ENCODE results near the gene FAF1.

Gene FAF1

DNA sequence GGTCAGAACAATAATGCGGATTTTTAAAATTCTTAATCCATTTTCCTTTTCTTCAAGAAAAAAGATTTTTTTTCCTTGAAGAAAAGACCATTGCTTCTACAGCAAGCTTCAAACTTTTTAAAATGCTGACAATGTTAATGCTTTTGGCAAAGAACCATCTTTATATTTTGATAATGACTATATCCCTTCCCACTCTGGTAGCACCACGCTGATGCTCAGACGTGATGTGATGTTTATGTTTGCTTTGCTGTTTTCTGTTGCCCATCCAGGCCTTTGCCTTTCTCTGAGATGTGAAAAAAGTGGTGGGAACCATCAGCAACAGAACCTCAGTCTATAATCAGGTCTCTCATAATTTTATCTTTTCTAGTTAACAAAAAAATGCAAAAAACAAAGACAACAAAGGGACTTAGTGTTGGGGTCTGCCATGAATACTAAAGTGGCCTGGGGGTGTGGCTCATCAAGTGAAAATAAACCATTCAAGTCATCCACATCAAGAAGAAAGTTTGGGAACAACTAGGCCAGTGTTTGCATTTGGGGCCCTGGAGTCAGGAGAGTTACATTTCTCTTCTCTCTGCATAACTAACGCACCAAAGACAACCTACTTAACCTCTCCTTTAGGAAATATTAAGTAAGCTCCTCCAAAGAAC lies 292.2 kb downstream of the FAF1 start:
- Mint-ChIP-seq H3K4me3 (no peak overlapping the region), H3K27me3 (no peaks in the 10 kb centered on the region), H3K36me3 (no peaks in the 10 kb centered on the region), H3K4me1 (no peaks in the 10 kb centered on the region), H3K9me3 (no peaks in the 10 kb centered on the region), H3K27ac (no peak overlapping the region)
- ATAC-seq = no peak

GRCh38 chr1:50667272-50667671 lies 292.8 kb downstream of the FAF1 start:
- Mint-ChIP-seq H3K4me1 (no peaks in the 10 kb centered on the region), H3K27me3 (no peaks in the 10 kb centered on the region), H3K27ac (no peak overlapping the region), H3K36me3 (no peaks in the 10 kb centered on the region), H3K4me3 (no peak overlapping the region), H3K9me3 (no peaks in the 10 kb centered on the region)
- ATAC-seq = no peak

DNA sequence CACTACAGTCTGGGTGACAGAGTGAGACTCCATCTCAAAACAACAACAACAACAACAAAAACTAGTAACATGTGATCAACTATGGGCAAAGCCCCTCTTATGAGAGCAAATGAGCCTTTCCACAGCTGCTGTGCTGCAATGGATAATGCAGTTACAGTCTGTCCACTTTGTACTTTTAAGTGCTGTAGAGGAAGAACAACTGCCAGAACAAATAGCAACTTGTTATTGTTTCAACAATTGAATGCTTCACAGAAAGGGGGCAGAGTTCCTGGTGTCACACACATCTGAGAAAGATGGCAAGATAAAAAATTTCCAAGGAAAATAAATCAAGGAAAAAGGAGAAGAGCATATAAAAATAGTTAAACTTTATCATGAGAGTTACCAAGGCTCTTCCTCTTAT lies 293.2 kb downstream of the FAF1 start:
- Mint-ChIP-seq H3K27ac (no peak overlapping the region), H3K9me3 (no peaks in the 10 kb centered on the region), H3K27me3 (no peaks in the 10 kb centered on the region), H3K4me3 (no peak overlapping the region), H3K36me3 (no peaks in the 10 kb centered on the region), H3K4me1 (no peaks in the 10 kb centered on the region)
- ATAC-seq = no peak

- no peak for ATAC-seq
- Mint-ChIP-seq H3K27me3 (no peaks in the 10 kb centered on the region), H3K9me3 (no peaks in the 10 kb centered on the region), H3K36me3 (no peaks in the 10 kb centered on the region), H3K27ac (no peak overlapping the region), H3K4me3 (no peak overlapping the region), H3K4me1 (no peaks in the 10 kb centered on the region)
These were observed 294.7 kb downstream of the FAF1 start for GRCh38 chr1:50665413-50665812.

GRCh38 chr1:50661626-50662025 lies 298.4 kb downstream of the FAF1 start:
- Mint-ChIP-seq H3K36me3 (no peaks in the 10 kb centered on the region), H3K4me1 (peaks cover 7% of the 10 kb centered on the region), H3K9me3 (no peaks in the 10 kb centered on the region), H3K27ac (no peak overlapping the region), H3K27me3 (no peaks in the 10 kb centered on the region), H3K4me3 (no peak overlapping the region)
- no peak for ATAC-seq

DNA sequence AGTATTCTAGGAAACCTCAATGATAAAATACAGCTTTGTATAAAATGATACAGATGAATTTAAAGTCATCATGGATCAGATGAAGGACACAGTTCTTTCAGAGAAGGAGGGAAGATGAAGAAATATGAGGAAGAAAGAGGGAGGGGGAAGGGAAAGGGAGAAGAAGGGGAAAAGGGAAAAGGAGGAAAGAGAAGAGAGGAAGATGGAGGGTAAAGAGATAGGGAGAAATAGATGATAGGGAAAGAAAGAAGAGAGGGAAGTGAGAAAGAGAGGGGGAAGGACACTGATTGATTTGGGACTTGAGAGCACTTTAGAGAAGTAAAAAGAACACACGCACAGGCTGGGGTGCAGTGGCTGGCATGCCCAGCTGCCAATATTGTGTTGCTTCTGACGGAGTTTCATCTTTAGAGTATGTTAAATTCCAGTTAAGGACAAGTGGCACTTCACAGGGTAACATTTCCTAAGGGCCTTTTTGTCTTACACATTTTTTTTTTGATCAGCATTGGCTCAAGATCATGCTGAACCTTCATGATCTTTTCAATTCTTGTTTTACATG lies 300.9 kb downstream of the FAF1 start:
- Mint-ChIP-seq H3K4me3 (no peak overlapping the region), H3K9me3 (no peaks in the 10 kb centered on the region), H3K36me3 (no peaks in the 10 kb centered on the region), H3K4me1 (peaks cover 7% of the 10 kb centered on the region), H3K27me3 (no peaks in the 10 kb centered on the region), H3K27ac (no peak overlapping the region)
- no peak for ATAC-seq

DNA sequence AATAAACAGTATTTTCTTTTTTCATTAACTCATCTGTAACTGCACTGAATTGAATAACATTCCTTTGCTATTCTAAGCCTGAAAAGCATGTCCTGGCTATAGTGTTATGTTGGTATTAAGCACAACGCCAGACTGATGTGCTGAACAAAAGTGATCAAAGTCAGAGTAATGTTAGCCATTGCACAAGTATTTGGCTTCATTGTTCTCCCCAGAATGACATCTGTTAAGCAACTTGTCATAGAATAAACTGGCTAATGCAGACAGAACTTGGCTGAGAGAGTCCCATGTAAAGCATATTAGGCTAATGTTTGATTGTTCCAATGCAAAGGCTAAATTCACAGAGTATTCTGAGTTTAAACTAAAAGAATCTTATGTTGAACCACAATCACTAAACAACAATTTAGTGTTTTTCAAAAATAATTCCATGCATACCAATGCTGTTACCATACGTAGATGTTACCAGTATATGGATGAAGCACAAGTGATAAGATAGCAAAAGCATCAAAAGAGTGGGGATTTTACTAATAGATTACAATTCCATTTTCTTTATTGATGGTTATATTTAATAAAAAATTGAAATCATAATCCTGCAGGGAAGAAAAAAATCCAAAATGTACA lies 301.5 kb downstream of the FAF1 start:
- H3K9me3 Mint-ChIP-seq = no peaks in the 10 kb centered on the region
- no peak overlapping the region for H3K4me3 Mint-ChIP-seq
- no peaks in the 10 kb centered on the region for H3K27me3 Mint-ChIP-seq
- H3K36me3 Mint-ChIP-seq = no peaks in the 10 kb centered on the region
- ATAC-seq = no peak
- peaks cover 7% of the 10 kb centered on the region for H3K4me1 Mint-ChIP-seq
- no peak overlapping the region for H3K27ac Mint-ChIP-seq

- no peak for ATAC-seq
- no peak overlapping the region for H3K4me3 Mint-ChIP-seq
- H3K9me3 Mint-ChIP-seq = no peaks in the 10 kb centered on the region
- no peak overlapping the region for H3K27ac Mint-ChIP-seq
- no peaks in the 10 kb centered on the region for H3K36me3 Mint-ChIP-seq
- peaks cover 7% of the 10 kb centered on the region for H3K4me1 Mint-ChIP-seq
- H3K27me3 Mint-ChIP-seq = no peaks in the 10 kb centered on the region
These were observed 303.1 kb downstream of the FAF1 start for GRCh38 chr1:50656931-50657330.

- Mint-ChIP-seq H3K36me3 (peaks cover 16% of the 10 kb centered on the region), H3K4me3 (no peak overlapping the region), H3K27me3 (no peaks in the 10 kb centered on the region), H3K4me1 (no peaks in the 10 kb centered on the region), H3K9me3 (no peaks in the 10 kb centered on the region), H3K27ac (no peak overlapping the region)
- no peak for ATAC-seq
These were observed 308.4 kb downstream of the FAF1 start for GRCh38 chr1:50651476-50652263.

GRCh38 chr1:50646526-50646925 lies 313.5 kb downstream of the FAF1 start:
- H3K36me3 Mint-ChIP-seq = peaks cover 47% of the 10 kb centered on the region
- ATAC-seq = no peak
- H3K27ac Mint-ChIP-seq = no peak overlapping the region
- H3K27me3 Mint-ChIP-seq = no peaks in the 10 kb centered on the region
- no peaks in the 10 kb centered on the region for H3K4me1 Mint-ChIP-seq
- no peaks in the 10 kb centered on the region for H3K9me3 Mint-ChIP-seq
- H3K4me3 Mint-ChIP-seq = no peak overlapping the region

- H3K4me1 Mint-ChIP-seq = no peaks in the 10 kb centered on the region
These were observed 314.9 kb downstream of the FAF1 start for GRCh38 chr1:50645139-50645538.

DNA sequence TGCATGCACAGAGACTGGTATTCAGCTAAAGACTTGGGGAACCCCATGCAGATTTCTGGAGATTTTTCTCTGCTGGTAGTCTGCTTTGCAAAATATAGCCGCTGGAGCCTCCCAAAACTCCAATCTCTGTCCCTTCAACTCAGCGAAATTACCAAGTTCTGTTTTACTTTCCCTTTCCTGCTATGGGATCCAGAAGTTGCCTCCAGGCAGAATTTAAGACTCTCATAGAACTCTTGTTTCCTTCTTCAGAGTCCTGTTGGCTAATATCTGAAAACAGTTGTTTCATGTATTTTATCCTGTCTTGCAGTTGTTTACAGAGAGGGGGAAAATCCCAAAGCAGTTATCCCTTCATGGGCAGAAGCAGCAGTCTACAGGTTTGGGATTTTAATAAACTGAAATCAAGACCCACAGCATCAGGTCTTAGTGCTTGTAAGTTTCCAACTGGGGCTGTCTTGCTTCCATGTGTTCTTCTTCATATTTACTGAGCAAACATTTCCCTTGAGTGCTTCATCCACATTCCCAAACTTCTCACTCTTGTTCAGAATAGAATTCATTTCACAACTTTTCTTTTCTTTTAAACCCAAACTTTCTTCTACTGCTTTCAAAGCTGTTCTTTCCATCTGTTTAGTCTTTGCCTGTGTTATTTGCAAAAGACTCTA lies 315.5 kb downstream of the FAF1 start:
- no peaks in the 10 kb centered on the region for H3K9me3 Mint-ChIP-seq
- no peaks in the 10 kb centered on the region for H3K27me3 Mint-ChIP-seq
- no peaks in the 10 kb centered on the region for H3K4me1 Mint-ChIP-seq
- H3K4me3 Mint-ChIP-seq = no peak overlapping the region
- peaks cover 43% of the 10 kb centered on the region for H3K36me3 Mint-ChIP-seq
- no peak overlapping the region for H3K27ac Mint-ChIP-seq
- ATAC-seq = no peak

More at GRCh38 chr1:50645139-50645538, 314.9 kb downstream of the FAF1 start:
- Mint-ChIP-seq H3K9me3 (no peaks in the 10 kb centered on the region), H3K4me3 (no peak overlapping the region), H3K36me3 (peaks cover 47% of the 10 kb centered on the region), H3K27me3 (no peaks in the 10 kb centered on the region), H3K27ac (no peak overlapping the region)
- no peak for ATAC-seq

- Mint-ChIP-seq H3K27me3 (no peaks in the 10 kb centered on the region), H3K27ac (no peak overlapping the region), H3K36me3 (peaks cover 16% of the 10 kb centered on the region), H3K9me3 (no peaks in the 10 kb centered on the region), H3K4me3 (no peak overlapping the region), H3K4me1 (no peaks in the 10 kb centered on the region)
- ATAC-seq = no peak
These were observed 322.6 kb downstream of the FAF1 start for GRCh38 chr1:50637460-50637859.

DNA sequence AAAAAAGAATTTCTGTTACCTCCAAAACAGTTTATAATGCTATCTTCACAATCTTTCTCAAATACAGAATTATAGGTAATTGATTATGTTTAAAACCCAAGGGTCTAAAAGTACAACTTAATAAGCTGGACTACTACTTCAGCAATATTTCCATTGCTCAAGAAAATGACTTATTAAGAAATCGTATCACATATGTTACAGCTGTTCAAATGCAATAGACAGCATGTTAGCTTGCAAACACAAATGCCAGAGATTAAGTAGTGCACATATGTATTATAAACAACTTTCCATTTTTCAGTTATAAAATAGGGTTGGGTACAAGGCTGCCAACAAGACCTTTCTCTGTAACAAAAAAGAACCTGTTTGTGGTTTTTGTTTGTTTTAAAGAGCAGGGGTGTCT lies 325.8 kb downstream of the FAF1 start:
- H3K9me3 Mint-ChIP-seq = no peaks in the 10 kb centered on the region
- no peaks in the 10 kb centered on the region for H3K4me1 Mint-ChIP-seq
- H3K4me3 Mint-ChIP-seq = no peak overlapping the region
- peaks cover 12% of the 10 kb centered on the region for H3K36me3 Mint-ChIP-seq
- H3K27ac Mint-ChIP-seq = no peak overlapping the region
- no peak for ATAC-seq
- H3K27me3 Mint-ChIP-seq = no peaks in the 10 kb centered on the region

GRCh38 chr1:50633465-50633864 lies 326.6 kb downstream of the FAF1 start:
- Mint-ChIP-seq H3K4me3 (no peak overlapping the region), H3K27me3 (no peaks in the 10 kb centered on the region), H3K36me3 (peaks cover 7% of the 10 kb centered on the region), H3K4me1 (no peaks in the 10 kb centered on the region), H3K9me3 (no peaks in the 10 kb centered on the region), H3K27ac (no peak overlapping the region)
- no peak for ATAC-seq

Data from stimulated activated memory B cell treated with anti-CD40 and anti-IgM and Interleukin-4, amounts not matched to agents 10 μg/mL and 1 μg/mL and 100 μg/mL, for 72 hours (primary cell).